K562 (cell line): ENCODE results near the gene TTC28.

ENCODE experiments used
- BRCA1 ChIP-seq, 2 experiments: fragments of 450-650 bp in 1 of 2; sonication (generic) in 1 of 2; formaldehyde crosslinking in 1 of 2; IDR thresholded peaks; 2 replicates each; pipeline versions ENCODE4 v1.5.0 to v1.6.1; 2017 to 2020; ENCODE audit warnings: mild to moderate bottlenecking in 1 of 2, missing genetic modification reagents in 1 of 2
- IRF1 ChIP-seq: sonication (generic); formaldehyde crosslinking; IDR thresholded peaks from 2 replicates; pipeline ENCODE4 v1.8.0; 2022; ENCODE audit warnings: missing genetic modification reagents, mild to moderate bottlenecking, borderline replicate concordance
- STAT6 ChIP-seq: sonication (generic); formaldehyde crosslinking; IDR thresholded peaks from 2 replicates; pipeline ENCODE4 v1.8.1; 2023; ENCODE audit warnings: mild to moderate bottlenecking, missing genetic modification reagents
- TEAD4 ChIP-seq, 2 experiments: sonication (generic) in 1 of 2; formaldehyde crosslinking in 1 of 2; IDR thresholded peaks; 2 replicates each; pipeline versions ENCODE4 v1.6.1 to v1.8.0; 2012 to 2022; ENCODE audit warnings: borderline replicate concordance in 1 of 2, inconsistent platforms in 1 of 2, low read length in 1 of 2, mild to moderate bottlenecking in 1 of 2, missing genetic modification reagents in 1 of 2
- USF2 ChIP-seq: sonication (generic); formaldehyde crosslinking; IDR thresholded peaks from 2 replicates; pipeline ENCODE4 v1.5.0; 2020; ENCODE audit warnings: missing genetic modification reagents

DNA sequence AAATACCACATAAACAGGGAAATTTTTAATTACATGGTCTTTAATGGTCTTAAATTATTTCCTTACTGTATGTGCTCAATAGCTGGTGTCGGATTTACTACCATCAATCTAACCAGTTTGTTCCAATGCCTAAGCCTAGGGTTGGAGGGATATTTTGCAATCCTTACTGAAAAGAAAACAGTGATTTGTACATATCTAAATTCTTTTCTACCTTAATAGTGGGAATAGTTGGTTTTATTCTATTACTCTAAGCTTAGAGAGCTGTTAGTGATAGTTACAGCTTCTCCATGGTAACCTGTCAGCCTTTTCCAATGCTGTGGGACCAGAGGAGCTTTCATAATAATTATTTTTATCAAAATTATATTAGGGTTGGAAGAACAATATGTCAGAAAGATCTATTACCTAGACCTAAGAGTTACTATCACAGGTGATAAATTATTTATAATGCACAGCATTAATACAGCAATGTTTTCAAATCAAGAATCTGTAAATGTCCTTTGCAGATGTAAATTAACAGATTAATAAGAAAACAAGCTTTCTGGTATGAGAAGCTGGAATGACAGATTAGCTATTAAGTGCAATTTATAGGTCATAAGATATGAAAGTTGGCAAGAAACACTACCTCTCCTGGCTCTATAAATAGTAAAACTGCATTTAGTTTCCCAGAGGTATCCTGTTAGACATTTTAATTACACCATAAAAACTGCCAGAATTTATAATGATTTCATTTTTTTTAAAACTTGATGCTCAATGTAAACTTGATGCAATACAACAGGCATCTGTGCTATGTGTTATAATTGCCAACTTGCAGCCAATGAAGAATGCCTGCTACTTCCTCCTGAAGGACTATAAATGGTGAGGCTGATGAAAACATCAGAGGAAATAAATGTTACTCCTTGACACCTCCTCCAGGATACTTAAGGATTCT, 498.6 kb downstream of the TTC28 start:
- TF ChIP-seq BRCA1 (IDR thresholded peaks at IDR 0.05) (no peak), BRCA1 (CRISPR knock-in tag; IDR thresholded peaks at IDR 0.05) (no peak), USF2 (CRISPR knock-in tag) (no peak), IRF1 (CRISPR knock-in tag) (no peak), STAT6 (CRISPR knock-in tag) (no peak), TEAD4 (IDR thresholded peaks at IDR 0.05; ENCODE audit: low read length) (no peak), TEAD4 (CRISPR knock-in tag; IDR thresholded peaks at IDR 0.05; ENCODE audit: borderline replicate concordance) (no peak)
